Kidney epithelial cell (primary cell): ENCODE data around the gene TMEM129. TPM values are rescaled to one million over a fixed set of nuclear protein-coding genes. Genes with fewer than 3 reads are reported as not detected.

Experiments used
- DNase-seq: peaks from one replicate; pipeline ENCODE4 v3.0.0-alpha.2; 2010; ENCODE audit warnings: low read depth
- H3K27me3 ChIP-seq: 2 replicates; pipeline ENCODE4 v1.6.0; 2011; ENCODE audit warnings: low read length; ENCODE audit not compliant: control insufficient read depth, insufficient read depth
- H3K36me3 ChIP-seq: 2 replicates; pipeline ENCODE4 v1.5.1; 2011; ENCODE audit warnings: low read length; ENCODE audit not compliant: control insufficient read depth, insufficient read depth
- H3K4me3 ChIP-seq: 2 replicates; pipeline ENCODE4 v1.5.1; 2011; ENCODE audit warnings: low read depth, mild to moderate bottlenecking, control low read depth, low read length
- total RNA-seq: library from RNA; depleted of rRNA; stranded (reverse); fragments of >200 nt; gene quantifications from 2 replicates; pipeline ENCODE4 v1.2.3, GENCODE V29; 2015
- TF ChIP-seq, protein P1 (sequence below): IDR thresholded peaks from 2 replicates; pipeline ENCODE4 v1.5.1; 2011; ENCODE audit warnings: mild to moderate bottlenecking, moderate library complexity, low read length, control low read depth, inconsistent platforms; ENCODE audit not compliant: insufficient read depth, poor library complexity, severe bottlenecking

Gene TMEM129
- total RNA-seq, 1 donor from 2014 or later: 63.5 TPM

- TF ChIP-seq, protein P1, sequence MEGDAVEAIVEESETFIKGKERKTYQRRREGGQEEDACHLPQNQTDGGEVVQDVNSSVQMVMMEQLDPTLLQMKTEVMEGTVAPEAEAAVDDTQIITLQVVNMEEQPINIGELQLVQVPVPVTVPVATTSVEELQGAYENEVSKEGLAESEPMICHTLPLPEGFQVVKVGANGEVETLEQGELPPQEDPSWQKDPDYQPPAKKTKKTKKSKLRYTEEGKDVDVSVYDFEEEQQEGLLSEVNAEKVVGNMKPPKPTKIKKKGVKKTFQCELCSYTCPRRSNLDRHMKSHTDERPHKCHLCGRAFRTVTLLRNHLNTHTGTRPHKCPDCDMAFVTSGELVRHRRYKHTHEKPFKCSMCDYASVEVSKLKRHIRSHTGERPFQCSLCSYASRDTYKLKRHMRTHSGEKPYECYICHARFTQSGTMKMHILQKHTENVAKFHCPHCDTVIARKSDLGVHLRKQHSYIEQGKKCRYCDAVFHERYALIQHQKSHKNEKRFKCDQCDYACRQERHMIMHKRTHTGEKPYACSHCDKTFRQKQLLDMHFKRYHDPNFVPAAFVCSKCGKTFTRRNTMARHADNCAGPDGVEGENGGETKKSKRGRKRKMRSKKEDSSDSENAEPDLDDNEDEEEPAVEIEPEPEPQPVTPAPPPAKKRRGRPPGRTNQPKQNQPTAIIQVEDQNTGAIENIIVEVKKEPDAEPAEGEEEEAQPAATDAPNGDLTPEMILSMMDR: no peak
- no peaks in the 10 kb centered on the region for H3K36me3 ChIP-seq
- H3K4me3 ChIP-seq: no peak overlapping the region
- DNase-seq: no peak
- peaks cover 8% of the 10 kb centered on the region for H3K27me3 ChIP-seq
Measured at GRCh38 chr4:1745165-1745564, 24.0 kb upstream of the TMEM129 start.

GRCh38 chr4:1744552-1744951 is 23.4 kb upstream of the TMEM129 start:
- H3K4me3 ChIP-seq: no peak overlapping the region
- peaks cover 8% of the 10 kb centered on the region for H3K27me3 ChIP-seq
- H3K36me3 ChIP-seq: no peaks in the 10 kb centered on the region
- DNase-seq: no peak
- TF ChIP-seq, protein P1: no peak

GRCh38 chr4:1743975-1744374 is 22.9 kb upstream of the TMEM129 start:
- H3K4me3 ChIP-seq: no peak overlapping the region
- H3K27me3 ChIP-seq: peaks cover 8% of the 10 kb centered on the region
- DNase-seq: no peak
- H3K36me3 ChIP-seq: no peaks in the 10 kb centered on the region
- TF ChIP-seq, protein P1: no peak

DNA sequence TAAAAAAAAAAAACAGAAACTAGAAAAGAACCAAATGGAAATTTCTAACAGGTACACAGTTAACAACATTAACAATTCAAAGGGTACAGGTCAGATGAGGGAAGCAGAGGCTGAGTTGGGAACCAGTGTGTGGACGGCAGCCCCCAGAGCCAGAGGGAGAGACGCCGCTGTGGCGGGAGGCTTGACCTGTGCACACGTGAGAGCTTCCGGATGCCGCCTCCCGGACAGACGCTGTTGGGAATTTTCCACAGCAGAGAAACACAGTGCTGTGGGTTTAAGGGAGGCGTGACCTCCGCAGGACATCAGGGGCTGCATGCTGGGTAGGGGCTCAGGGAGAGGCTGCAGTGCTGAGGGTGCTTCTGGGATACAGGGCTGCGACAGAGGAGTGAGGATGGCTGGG is 22.4 kb upstream of the TMEM129 start:
- Histone ChIP-seq H3K36me3 (no peaks in the 10 kb centered on the region), H3K27me3 (peaks cover 7% of the 10 kb centered on the region), H3K4me3 (no peak overlapping the region)
- no peak for DNase-seq
- TF ChIP-seq, protein P1: no peak

- H3K4me3 ChIP-seq: no peak overlapping the region
- TF ChIP-seq, protein P1: no peak
- no peaks in the 10 kb centered on the region for H3K27me3 ChIP-seq
- peaks cover 13% of the 10 kb centered on the region for H3K36me3 ChIP-seq
- DNase-seq: no peak
Measured at GRCh38 chr4:1741208-1741607, 20.1 kb upstream of the TMEM129 start.

DNA sequence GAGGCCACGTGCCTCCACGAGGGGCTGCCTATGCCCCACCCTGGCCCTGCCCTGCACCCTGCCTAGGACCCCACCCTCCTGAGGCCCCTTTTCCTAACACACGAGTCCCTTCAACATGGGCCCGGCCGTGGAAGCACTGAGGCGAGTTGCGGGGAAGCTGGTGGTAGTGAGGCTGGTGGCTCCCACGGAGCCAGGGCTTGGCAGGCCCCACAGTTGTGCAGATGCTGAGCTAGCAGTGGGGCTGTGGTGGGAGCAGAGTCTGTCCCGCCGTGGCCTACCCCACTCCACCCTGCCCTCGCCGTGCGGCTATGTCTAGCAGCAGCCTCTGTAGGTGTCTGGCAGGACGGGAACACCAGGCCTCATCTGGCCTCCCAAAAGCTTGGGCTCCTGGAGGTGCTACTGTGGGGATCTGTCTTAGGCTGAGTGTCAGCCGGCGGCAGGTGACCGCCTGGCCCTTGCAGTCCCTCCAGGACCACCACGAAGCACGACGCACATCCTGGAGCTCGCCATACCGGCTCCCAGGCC is 19.0 kb upstream of the TMEM129 start:
- peaks cover 15% of the 10 kb centered on the region for H3K36me3 ChIP-seq
- H3K27me3 ChIP-seq: no peaks in the 10 kb centered on the region
- no peak for DNase-seq
- no peak overlapping the region for H3K4me3 ChIP-seq
- TF ChIP-seq, protein P1: no peak
